Measurements from ENCODE around the gene IMMP2L. TPM values are rescaled to one million over a fixed set of nuclear protein-coding genes. Genes with fewer than 3 reads are reported as not detected.
A peak's percentile ranks its signal among the peaks of the same experiment; 100 is the strongest.
"Not testable (repeated sequence)": the region's sequence is repeated elsewhere in the genome, so short reads cannot be mapped to it uniquely, and the experiment has no call there.

IMMP2L gene
- total RNA-seq, 1 experiment from 2014 or later, result 226 TPM

GRCh38 chr7:111092406-111093236 is 469.7 kb downstream of the IMMP2L start:
- no peak for DNase-seq (ENCODE audit: low read depth)

GRCh38 chr7:111091593-111092358 is 470.5 kb downstream of the IMMP2L start:
- DNase-seq (ENCODE audit: low read depth), result no peak
- in situ Hi-C loops (cut with HindIII; ENCODE audit: low pct_unique_long_range_greater_than_20kb, low sequenced_read_pairs), result no loop called here

More at GRCh38 chr7:111092406-111093236, 469.7 kb downstream of the IMMP2L start:
- in situ Hi-C loops (cut with HindIII; ENCODE audit: low pct_unique_long_range_greater_than_20kb, low sequenced_read_pairs), result no loop called here

- in situ Hi-C loops (cut with HindIII; ENCODE audit: low pct_unique_long_range_greater_than_20kb, low sequenced_read_pairs), result no loop called here
- DNase-seq (ENCODE audit: low read depth), result no peak
These were observed 471.4 kb downstream of the IMMP2L start, which contains the start of gene LRRN3 for GRCh38 chr7:111090846-111091245. TSS of gene LRRN3 (plus strand) at chr7:111091127. CDS start at chr7:111122773, 31,646 bp downstream.

- in situ Hi-C loops (cut with HindIII; ENCODE audit: low pct_unique_long_range_greater_than_20kb, low sequenced_read_pairs), result no loop called here
- peak; percentile 23 for DNase-seq (ENCODE audit: low read depth)
These were observed 472.4 kb downstream of the IMMP2L start for GRCh38 chr7:111089822-111090426.

- in situ Hi-C loops (cut with HindIII; ENCODE audit: low pct_unique_long_range_greater_than_20kb, low sequenced_read_pairs), result no loop called here
- DNase-seq (ENCODE audit: low read depth), result no peak
These were observed 474.0 kb downstream of the IMMP2L start for GRCh38 chr7:111088328-111088727.

- in situ Hi-C loops (cut with HindIII; ENCODE audit: low pct_unique_long_range_greater_than_20kb, low sequenced_read_pairs), result no loop called here
- no peak for DNase-seq (ENCODE audit: low read depth)
These were observed 475.8 kb downstream of the IMMP2L start for GRCh38 chr7:111086532-111086931.

GRCh38 chr7:111085356-111085755 is 476.9 kb downstream of the IMMP2L start:
- in situ Hi-C loops (cut with HindIII; ENCODE audit: low pct_unique_long_range_greater_than_20kb, low sequenced_read_pairs), result no loop called here
- DNase-seq (ENCODE audit: low read depth), result no peak

- in situ Hi-C loops (cut with HindIII; ENCODE audit: low pct_unique_long_range_greater_than_20kb, low sequenced_read_pairs), result no loop called here
- no peak for DNase-seq (ENCODE audit: low read depth)
These were observed 478.9 kb downstream of the IMMP2L start for GRCh38 chr7:111083413-111083812.

GRCh38 chr7:111082351-111082750 is 479.9 kb downstream of the IMMP2L start:
- no peak for DNase-seq (ENCODE audit: low read depth)
- in situ Hi-C loops (cut with HindIII; ENCODE audit: low pct_unique_long_range_greater_than_20kb, low sequenced_read_pairs), result no loop called here

- no peak for DNase-seq (ENCODE audit: low read depth)
These were observed 480.6 kb downstream of the IMMP2L start for GRCh38 chr7:111081546-111082267.

GRCh38 chr7:111080495-111081105 is 481.7 kb downstream of the IMMP2L start:
- in situ Hi-C loops (cut with HindIII; ENCODE audit: low pct_unique_long_range_greater_than_20kb, low sequenced_read_pairs), result no loop called here

More at GRCh38 chr7:111081546-111082267, 480.6 kb downstream of the IMMP2L start:
- in situ Hi-C loops (cut with HindIII; ENCODE audit: low pct_unique_long_range_greater_than_20kb, low sequenced_read_pairs), result no loop called here

GRCh38 chr7:111077001-111077400 is 485.3 kb downstream of the IMMP2L start:
- DNase-seq (ENCODE audit: low read depth), result no peak
- in situ Hi-C loops (cut with HindIII; ENCODE audit: low pct_unique_long_range_greater_than_20kb, low sequenced_read_pairs), result no loop called here

More at GRCh38 chr7:111080495-111081105, 481.7 kb downstream of the IMMP2L start:
- no peak for DNase-seq (ENCODE audit: low read depth)

- in situ Hi-C loops (cut with HindIII; ENCODE audit: low pct_unique_long_range_greater_than_20kb, low sequenced_read_pairs), result no loop called here
- peak; percentile 2 for DNase-seq (ENCODE audit: low read depth)
These were observed 486.1 kb downstream of the IMMP2L start for GRCh38 chr7:111076205-111076604.

GRCh38 chr7:111075498-111075897 is 486.8 kb downstream of the IMMP2L start:
- in situ Hi-C loops (cut with HindIII; ENCODE audit: low pct_unique_long_range_greater_than_20kb, low sequenced_read_pairs), result no loop called here
- DNase-seq (ENCODE audit: low read depth), result no peak

- in situ Hi-C loops (cut with HindIII; ENCODE audit: low pct_unique_long_range_greater_than_20kb, low sequenced_read_pairs), result no loop called here
- DNase-seq (ENCODE audit: low read depth), result no peak
These were observed 487.5 kb downstream of the IMMP2L start for GRCh38 chr7:111074748-111075146.

GRCh38 chr7:111074071-111074747 is 488.1 kb downstream of the IMMP2L start:
- in situ Hi-C loops (cut with HindIII; ENCODE audit: low pct_unique_long_range_greater_than_20kb, low sequenced_read_pairs), result no loop called here
- DNase-seq (ENCODE audit: low read depth), result no peak

- DNase-seq (ENCODE audit: low read depth); in situ Hi-C loops (cut with HindIII; ENCODE audit: low pct_unique_long_range_greater_than_20kb, low sequenced_read_pairs): not testable (repeated sequence)
These were observed 489.6 kb downstream of the IMMP2L start for GRCh38 chr7:111072658-111073057.
